Natural killer cell (primary cell): Measurements from ENCODE around the gene MDFI. TPM values are rescaled to one million over a fixed set of nuclear protein-coding genes. Genes with fewer than 3 reads are reported as not detected.

Source experiments
- ATAC-seq, 3 donors: fragments of 150-1000 bp in 2 of 3; fragments of 200-7000 bp in 1 of 3; cut with Tn5 transposase; 1 replicate in 1 of 3; 2 replicates in 2 of 3; pipeline ENCODE4 v1.10.0; 2021; ENCODE audit warnings: mild to moderate bottlenecking in 2 of 3, moderate library complexity in 2 of 3
- DNase-seq, 2 donors: peaks; one replicate each; pipeline versions ENCODE4 v3.0.0 to v3.0.0-alpha.2; 2013 to 2021; ENCODE audit warnings: mixed read lengths in 1 of 2
- H3K27ac ChIP-seq: one replicate; pipeline ENCODE4 v1.5.1; 2013; ENCODE audit warnings: mild to moderate bottlenecking, low read length
- H3K27me3 ChIP-seq: one replicate; pipeline ENCODE4 v1.6.1; 2013; ENCODE audit warnings: low read length; ENCODE audit not compliant: control insufficient read depth, insufficient read depth
- H3K36me3 ChIP-seq: one replicate; pipeline ENCODE4 v1.6.1; 2013; ENCODE audit warnings: low read length; ENCODE audit not compliant: control insufficient read depth, insufficient read depth
- H3K4me1 ChIP-seq: one replicate; pipeline ENCODE4 v1.6.1; 2013; ENCODE audit warnings: low read length; ENCODE audit not compliant: control insufficient read depth, insufficient read depth
- H3K4me3 ChIP-seq: one replicate; pipeline ENCODE4 v1.5.1; 2013; ENCODE audit warnings: low read length
- H3K9me3 ChIP-seq: one replicate; pipeline ENCODE4 v1.6.1; 2013; ENCODE audit warnings: low read length; ENCODE audit not compliant: control insufficient read depth, insufficient read depth
- H3K27ac Mint-ChIP-seq, 2 donors: one replicate each; pipeline ENCODE4 v1.8.0; 2022; ENCODE audit warnings: mild to moderate bottlenecking in 2 of 2, mixed read lengths in 2 of 2, moderate library complexity in 1 of 2
- H3K27me3 Mint-ChIP-seq, 2 donors: one replicate each; pipeline ENCODE4 v1.8.0; 2022; ENCODE audit warnings: low read depth in 2 of 2, mixed read lengths in 2 of 2
- H3K36me3 Mint-ChIP-seq: one replicate; pipeline ENCODE4 v1.8.0; 2022; ENCODE audit warnings: mixed read lengths
- H3K4me1 Mint-ChIP-seq, 2 donors: one replicate each; pipeline ENCODE4 v1.8.0; 2022; ENCODE audit warnings: mixed read lengths in 2 of 2
- H3K4me3 Mint-ChIP-seq: one replicate; pipeline ENCODE4 v1.8.0; 2022; ENCODE audit warnings: mild to moderate bottlenecking, moderate library complexity, mixed read lengths
- H3K9me3 Mint-ChIP-seq, 2 donors: one replicate each; pipeline ENCODE4 v1.8.0; 2022; ENCODE audit warnings: mixed read lengths in 2 of 2
- CTCF ChIP-seq: fragments of 200-600 bp; IDR thresholded peaks from one replicate; pipeline ENCODE4 v1.8.0; 2022; ENCODE audit warnings: antibody characterized with exemption
- WGBS: methylation state at CpG from one replicate; pipeline ENCODE4 v1.1.7; 2013; ENCODE audit warnings: missing lambda C conversion rate; ENCODE audit not compliant: insufficient coverage; 5-methylcytosine and 5-hydroxymethylcytosine counted together
- intact Hi-C: fragments of 100-400 bp; cut with micrococcal nuclease; formaldehyde crosslinking; loops from one replicate; pipeline ENCODE4 v1.14.2; 2022
- total RNA-seq, 4 donors: library from RNA; stranded (reverse); fragments of 120-200 nt in 1 of 4; gene quantifications; one replicate each; pipeline versions ENCODE4 v1.2.3 to v1.2.4, GENCODE V29; 2013 to 2022

The MDFI gene
- total RNA-seq, 3 donors from 2014 or later (not counting 1 experiment from before 2014, with no cell fraction given): not detected

GRCh38 chr6:41653691-41654090, 15.4 kb downstream of the MDFI start:
- Mint-ChIP-seq H3K36me3 (no peaks in the 10 kb centered on the region), H3K9me3 (no peaks in the 10 kb centered on the region)
- DNase-seq: no peak

GRCh38 chr6:41654151-41654697, 16.0 kb downstream of the MDFI start:
- 78% methylated on average over 4 of the region's 5 CpGs for WGBS
- Mint-ChIP-seq H3K27ac (no peak overlapping the region), H3K4me3 (no peak overlapping the region), H3K4me1 (no peaks in the 10 kb centered on the region), H3K36me3 (no peaks in the 10 kb centered on the region), H3K27me3 (peaks cover 18 to 27% of the 10 kb centered on the region in 2 donors), H3K9me3 (no peaks in the 10 kb centered on the region)
- H3K4me3 ChIP-seq: no peak overlapping the region
- ATAC-seq (no peak), DNase-seq (no peak)
- TF ChIP-seq CTCF: no peak
- no peaks in the 10 kb centered on the region for H3K27me3 ChIP-seq
- H3K9me3 ChIP-seq: no peaks in the 10 kb centered on the region
- H3K27ac ChIP-seq: no peak overlapping the region
- intact Hi-C loops: no loop called here
- no peaks in the 10 kb centered on the region for H3K4me1 ChIP-seq
- H3K36me3 ChIP-seq: no peaks in the 10 kb centered on the region

More at GRCh38 chr6:41653691-41654090, 15.4 kb downstream of the MDFI start:
- Histone ChIP-seq H3K27ac (no peak overlapping the region), H3K9me3 (no peaks in the 10 kb centered on the region), H3K27me3 (no peaks in the 10 kb centered on the region), H3K4me1 (no peaks in the 10 kb centered on the region), H3K4me3 (no peak overlapping the region), H3K36me3 (no peaks in the 10 kb centered on the region)
- no peak overlapping the region for H3K4me3 Mint-ChIP-seq
- 89% methylated on average over 5 of the region's 5 CpGs for WGBS
- no peak overlapping the region for H3K27ac Mint-ChIP-seq
- peaks cover 12 to 24% of the 10 kb centered on the region in 2 donors for H3K27me3 Mint-ChIP-seq
- no peaks in the 10 kb centered on the region for H3K4me1 Mint-ChIP-seq
- TF ChIP-seq CTCF: no peak
- intact Hi-C loops: no loop called here
- ATAC-seq: no peak

- intact Hi-C loops: no loop called here
- Histone ChIP-seq H3K9me3 (no peaks in the 10 kb centered on the region), H3K4me3 (no peak overlapping the region), H3K27ac (no peak overlapping the region), H3K27me3 (no peaks in the 10 kb centered on the region), H3K36me3 (no peaks in the 10 kb centered on the region), H3K4me1 (no peaks in the 10 kb centered on the region)
- Mint-ChIP-seq H3K4me1 (peaks cover 0 to 1% of the 10 kb centered on the region in 2 donors), H3K27me3 (peaks cover 21 to 29% of the 10 kb centered on the region in 2 donors), H3K4me3 (no peak overlapping the region), H3K27ac (no peak overlapping the region), H3K9me3 (no peaks in the 10 kb centered on the region), H3K36me3 (no peaks in the 10 kb centered on the region)
- no peak for TF ChIP-seq CTCF
- 87% methylated on average over 8 of the region's 8 CpGs for WGBS
- no peak for DNase-seq
- ATAC-seq: no peak
Measured at GRCh38 chr6:41654698-41655151, 16.5 kb downstream of the MDFI start.

- Histone ChIP-seq H3K9me3 (no peaks in the 10 kb centered on the region), H3K27me3 (no peaks in the 10 kb centered on the region), H3K36me3 (no peaks in the 10 kb centered on the region), H3K4me1 (no peaks in the 10 kb centered on the region), H3K4me3 (no peak overlapping the region), H3K27ac (no peak overlapping the region)
- Mint-ChIP-seq H3K27ac (no peak overlapping the region), H3K36me3 (no peaks in the 10 kb centered on the region), H3K9me3 (no peaks in the 10 kb centered on the region), H3K4me3 (no peak overlapping the region), H3K4me1 (peaks cover 0 to 4% of the 10 kb centered on the region in 2 donors), H3K27me3 (peaks cover 25 to 30% of the 10 kb centered on the region in 2 donors)
- no peak for ATAC-seq
- DNase-seq: no peak
- intact Hi-C loops: no loop called here
- WGBS: 89% methylated on average over 7 of the region's 8 CpGs
- no peak for TF ChIP-seq CTCF
Measured at GRCh38 chr6:41655176-41655575, 16.9 kb downstream of the MDFI start.
